Trophoblast cell (in vitro differentiated cells and primary cell): ENCODE data around the gene DUOXA1.

ENCODE experiments used
- DNase-seq, 2 donors: peaks; one replicate each; pipeline ENCODE4 v3.0.0-alpha.2; 2016
- H2AFZ ChIP-seq: 2 replicates; pipeline ENCODE4 v1.6.1; 2013; ENCODE audit warnings: low read length, moderate library complexity, mild to moderate bottlenecking; ENCODE audit not compliant: insufficient read depth, poor library complexity
- H2AK5ac ChIP-seq: 2 replicates; pipeline ENCODE4 v1.6.1; 2013; ENCODE audit warnings: mild to moderate bottlenecking, low read length
- H2BK120ac ChIP-seq: 2 replicates; pipeline ENCODE4 v1.6.1; 2013; ENCODE audit warnings: low read length, mild to moderate bottlenecking, moderate library complexity; ENCODE audit not compliant: insufficient read depth, poor library complexity
- H2BK12ac ChIP-seq: 2 replicates; pipeline ENCODE4 v1.6.1; 2013; ENCODE audit warnings: mild to moderate bottlenecking, low read length, moderate library complexity
- H2BK5ac ChIP-seq: 2 replicates; pipeline ENCODE4 v1.6.1; 2013; ENCODE audit warnings: low read length, low read depth, moderate library complexity, mild to moderate bottlenecking; ENCODE audit not compliant: poor library complexity
- H3K14ac ChIP-seq: 2 replicates; pipeline ENCODE4 v1.6.1; 2013; ENCODE audit warnings: mild to moderate bottlenecking, low read length
- H3K18ac ChIP-seq: 2 replicates; pipeline ENCODE4 v1.6.1; 2013; ENCODE audit warnings: mild to moderate bottlenecking, low read length
- H3K23ac ChIP-seq: 2 replicates; pipeline ENCODE4 v1.6.1; 2013; ENCODE audit warnings: low read length
- H3K27ac ChIP-seq: 2 replicates; pipeline ENCODE4 v1.5.1; 2013; ENCODE audit warnings: low read depth, mild to moderate bottlenecking, inconsistent platforms, low read length, moderate library complexity
- H3K27me3 ChIP-seq: 2 replicates; pipeline ENCODE4 v1.6.1; 2013; ENCODE audit warnings: inconsistent platforms, mild to moderate bottlenecking, low read length, moderate library complexity; ENCODE audit not compliant: insufficient read depth
- H3K36me3 ChIP-seq, 2 experiments: 1 replicate in 1 of 2; 2 replicates in 1 of 2; pipeline ENCODE4 v1.6.1; 2013; ENCODE audit warnings: low read length in 2 of 2, mild to moderate bottlenecking in 2 of 2, moderate library complexity in 1 of 2; ENCODE audit not compliant: insufficient read depth in 2 of 2, control insufficient read depth in 1 of 2
- H3K4ac ChIP-seq: 2 replicates; pipeline ENCODE4 v1.6.1; 2013; ENCODE audit warnings: low read depth, mild to moderate bottlenecking, low read length, moderate library complexity
- H3K4me1 ChIP-seq, 2 experiments: 1 replicate in 1 of 2; 2 replicates in 1 of 2; pipeline ENCODE4 v1.6.1; 2013; ENCODE audit warnings: low read length in 2 of 2, mild to moderate bottlenecking in 2 of 2, moderate library complexity in 1 of 2; ENCODE audit not compliant: insufficient read depth in 2 of 2, control insufficient read depth in 1 of 2
- H3K4me2 ChIP-seq: 2 replicates; pipeline ENCODE4 v1.6.1; 2013; ENCODE audit warnings: inconsistent platforms, mild to moderate bottlenecking, low read length, moderate library complexity
- H3K4me3 ChIP-seq: 2 replicates; pipeline ENCODE4 v1.5.1; 2013; ENCODE audit warnings: mild to moderate bottlenecking, low read depth, low read length, inconsistent platforms
- H3K79me1 ChIP-seq: one replicate; pipeline ENCODE4 v1.6.1; 2013; ENCODE audit warnings: low read length
- H3K79me2 ChIP-seq: 2 replicates; pipeline ENCODE4 v1.6.1; 2013; ENCODE audit warnings: low read length, mild to moderate bottlenecking; ENCODE audit not compliant: control insufficient read depth, insufficient read depth, poor library complexity
- H3K9ac ChIP-seq: 2 replicates; pipeline ENCODE4 v1.6.1; 2013; ENCODE audit warnings: mild to moderate bottlenecking, low read length
- H3K9me3 ChIP-seq: 2 replicates; pipeline ENCODE4 v1.6.1; 2013; ENCODE audit warnings: low read depth, mild to moderate bottlenecking, control low read depth, inconsistent platforms, low read length; ENCODE audit not compliant: insufficient read depth
- H4K12ac ChIP-seq: 2 replicates; pipeline ENCODE4 v1.6.1; 2013; ENCODE audit warnings: low read depth, mild to moderate bottlenecking, low read length, moderate library complexity
- H4K8ac ChIP-seq: 2 replicates; pipeline ENCODE4 v1.6.1; 2013; ENCODE audit warnings: low read depth, mild to moderate bottlenecking, low read length, moderate library complexity
- H4K91ac ChIP-seq: one replicate; pipeline ENCODE4 v1.6.1; 2013; ENCODE audit warnings: low read depth, mild to moderate bottlenecking, low read length, moderate library complexity
- WGBS: extraction: QIAGEN DNeasy Blood & Tissue Kit; methylation state at CpG from one replicate; pipeline ENCODE4 v1.1.7; 2013; ENCODE audit warnings: missing lambda C conversion rate; ENCODE audit not compliant: insufficient read length, insufficient coverage; ENCODE audit errors: extremely low coverage; 5-methylcytosine and 5-hydroxymethylcytosine counted together

DUOXA1 gene

DNA sequence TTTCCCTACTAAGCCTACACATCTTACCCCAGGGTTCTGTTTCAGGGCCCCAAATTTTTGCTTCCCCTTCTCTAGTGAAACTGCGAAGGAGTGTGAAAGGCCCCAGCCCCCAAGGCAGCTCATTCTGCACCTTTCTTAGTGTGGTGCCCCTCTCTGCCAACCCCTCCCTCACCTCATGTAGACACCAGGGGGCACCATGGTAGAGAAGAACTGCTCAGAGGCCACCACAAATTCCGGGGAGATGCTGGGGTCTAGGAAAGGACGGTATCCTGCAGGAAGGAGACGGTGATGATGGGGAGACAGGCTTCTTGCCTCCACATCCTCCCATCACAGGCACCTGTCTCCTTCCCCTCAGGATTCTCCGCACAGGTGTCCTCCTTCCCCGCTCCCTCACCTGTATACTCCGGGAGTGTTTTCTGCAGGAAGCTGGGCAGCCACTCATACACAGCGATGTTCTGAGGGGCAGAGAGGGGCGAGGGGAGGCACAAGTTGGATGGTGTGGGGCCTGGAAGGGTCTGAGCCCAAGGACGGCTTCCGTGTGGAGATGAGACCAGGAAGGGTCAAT is 19.3 kb downstream of the DUOXA1 start:
- no peak overlapping the region for H2BK12ac ChIP-seq
- H3K18ac ChIP-seq = no peak overlapping the region
- WGBS = no CpG with 5 or more reads among the region's 11 CpGs
- no peak overlapping the region for H3K4me3 ChIP-seq
- H4K8ac ChIP-seq = no peak overlapping the region
- no peak overlapping the region for H2BK120ac ChIP-seq
- H3K4ac ChIP-seq = no peak overlapping the region
- H4K91ac ChIP-seq = no peak overlapping the region
- peaks cover 56% of the 10 kb centered on the region for H3K27me3 ChIP-seq
- H3K23ac ChIP-seq = no peak overlapping the region
- H3K79me2 ChIP-seq = no peaks in the 10 kb centered on the region
- no peaks in the 10 kb centered on the region for H3K79me1 ChIP-seq
- H3K4me2 ChIP-seq = no peak overlapping the region
- H3K9me3 ChIP-seq = peaks cover 2% of the 10 kb centered on the region
- no peak overlapping the region for H3K9ac ChIP-seq
- H3K14ac ChIP-seq = no peak overlapping the region
- no peak for DNase-seq
- no peaks in the 10 kb centered on the region for H3K36me3 ChIP-seq
- H3K4me1 ChIP-seq = no peaks in the 10 kb centered on the region
- H2AK5ac ChIP-seq = no peak overlapping the region
- no peak overlapping the region for H2AFZ ChIP-seq
- H2BK5ac ChIP-seq = no peak overlapping the region
- H3K27ac ChIP-seq = no peak overlapping the region
- no peak overlapping the region for H4K12ac ChIP-seq

DNA sequence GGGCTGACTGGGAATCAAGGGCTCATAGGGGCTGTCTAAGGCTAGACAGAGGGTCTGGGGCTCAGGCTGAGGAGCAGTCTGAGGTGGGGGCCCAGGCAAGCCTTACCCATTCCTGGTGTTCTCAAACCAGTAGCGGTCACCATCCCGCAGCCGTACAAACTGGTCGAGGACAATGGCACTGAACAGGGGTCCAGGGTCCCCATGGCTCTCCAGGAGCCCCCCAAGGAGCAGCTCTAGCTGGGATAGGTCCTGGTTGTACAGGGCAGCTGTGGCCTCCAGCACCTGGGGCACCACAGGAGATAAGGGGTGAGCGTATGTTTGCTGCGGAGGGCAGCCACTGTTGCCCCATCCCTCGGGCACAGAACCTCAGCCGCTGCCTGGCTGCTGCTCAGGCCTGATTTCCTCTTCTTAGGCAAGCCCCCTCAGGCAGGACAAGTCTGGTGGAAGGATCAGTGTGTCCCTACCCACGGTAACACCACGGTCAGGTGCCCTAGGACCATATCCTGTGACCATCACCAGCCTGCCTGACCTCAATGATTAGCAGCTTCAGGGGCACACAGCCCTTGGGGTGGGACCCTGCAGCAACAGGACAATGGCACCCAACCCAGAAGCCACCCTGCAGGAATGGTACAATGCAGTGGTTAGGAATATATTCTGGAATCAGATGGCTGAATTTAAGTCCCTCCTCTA is 21.6 kb downstream of the DUOXA1 start:
- Histone ChIP-seq H2AK5ac (no peak overlapping the region), H3K18ac (no peak overlapping the region), H3K27ac (no peak overlapping the region), H3K79me2 (no peaks in the 10 kb centered on the region), H2BK5ac (no peak overlapping the region), H3K4me2 (no peak overlapping the region), H3K9me3 (peaks cover 2% of the 10 kb centered on the region), H3K79me1 (no peaks in the 10 kb centered on the region), H2BK12ac (no peak overlapping the region), H4K8ac (no peak overlapping the region), H2BK120ac (no peak overlapping the region), H3K4me3 (no peak overlapping the region), H3K36me3 (no peaks in the 10 kb centered on the region), H3K9ac (no peak overlapping the region), H4K91ac (no peak overlapping the region), H3K23ac (no peak overlapping the region), H3K4me1 (no peaks in the 10 kb centered on the region), H4K12ac (no peak overlapping the region), H3K4ac (no peak overlapping the region), H3K27me3 (peaks cover 33% of the 10 kb centered on the region), H2AFZ (no peak overlapping the region), H3K14ac (no peak overlapping the region)
- WGBS = no CpG with 5 or more reads among the region's 10 CpGs
- no peak for DNase-seq

DNA sequence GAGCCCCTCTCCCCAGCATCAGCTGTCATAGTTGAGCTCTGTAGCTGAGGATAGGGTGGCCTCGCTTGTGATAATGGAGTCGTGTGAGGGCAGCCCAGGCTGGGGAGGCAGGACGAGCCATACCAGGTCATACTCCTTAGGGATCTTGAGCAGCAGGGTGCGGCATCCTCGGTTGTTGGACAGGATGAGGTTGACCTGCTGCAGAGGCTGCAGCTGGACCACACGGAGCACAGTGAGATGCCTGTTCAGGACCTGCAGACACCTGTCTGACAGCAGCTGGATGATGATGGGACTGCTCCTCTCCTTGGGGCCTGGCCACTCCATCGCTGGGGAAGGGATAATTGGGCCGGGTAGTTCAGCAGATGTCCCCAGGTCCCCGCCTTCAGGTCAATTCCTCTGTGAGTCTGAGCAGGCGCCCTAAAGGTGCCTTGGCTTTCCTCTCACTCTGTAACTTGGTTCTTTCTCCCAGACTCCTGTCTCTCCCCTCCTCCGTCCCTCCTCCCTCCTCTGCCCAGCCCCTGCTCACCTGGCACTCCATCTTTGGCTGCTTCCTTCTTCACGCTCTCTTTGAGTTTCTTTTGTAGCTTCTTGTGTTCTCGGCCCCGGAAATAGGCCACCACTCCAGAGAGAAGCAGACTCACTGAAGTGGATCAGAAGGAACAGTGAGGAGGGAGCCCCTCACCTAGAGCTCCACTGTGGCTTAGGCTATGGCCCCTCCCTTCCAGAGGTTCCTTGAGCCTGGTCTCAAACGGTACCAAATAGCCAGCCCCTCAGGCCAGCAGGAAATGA is 23.5 kb downstream of the DUOXA1 start:
- peaks cover 14% of the 10 kb centered on the region for H3K27me3 ChIP-seq
- DNase-seq = no peak
- H3K27ac ChIP-seq = no peak overlapping the region
- H3K14ac ChIP-seq = no peak overlapping the region
- no peak overlapping the region for H3K9ac ChIP-seq
- no peaks in the 10 kb centered on the region for H3K79me1 ChIP-seq
- no CpG with 5 or more reads among the region's 15 CpGs for WGBS
- no peak overlapping the region for H2BK5ac ChIP-seq
- H3K18ac ChIP-seq = no peak overlapping the region
- no peak overlapping the region for H3K4ac ChIP-seq
- peaks cover 3% of the 10 kb centered on the region for H3K9me3 ChIP-seq
- H3K36me3 ChIP-seq = no peaks in the 10 kb centered on the region
- no peak overlapping the region for H2AFZ ChIP-seq
- no peak overlapping the region for H4K12ac ChIP-seq
- no peak overlapping the region for H3K4me3 ChIP-seq
- no peak overlapping the region for H3K4me2 ChIP-seq
- no peak overlapping the region for H2BK12ac ChIP-seq
- H4K91ac ChIP-seq = no peak overlapping the region
- H2AK5ac ChIP-seq = no peak overlapping the region
- no peak overlapping the region for H2BK120ac ChIP-seq
- H4K8ac ChIP-seq = no peak overlapping the region
- H3K79me2 ChIP-seq = no peaks in the 10 kb centered on the region
- H3K23ac ChIP-seq = no peak overlapping the region
- H3K4me1 ChIP-seq = no peaks in the 10 kb centered on the region

DNA sequence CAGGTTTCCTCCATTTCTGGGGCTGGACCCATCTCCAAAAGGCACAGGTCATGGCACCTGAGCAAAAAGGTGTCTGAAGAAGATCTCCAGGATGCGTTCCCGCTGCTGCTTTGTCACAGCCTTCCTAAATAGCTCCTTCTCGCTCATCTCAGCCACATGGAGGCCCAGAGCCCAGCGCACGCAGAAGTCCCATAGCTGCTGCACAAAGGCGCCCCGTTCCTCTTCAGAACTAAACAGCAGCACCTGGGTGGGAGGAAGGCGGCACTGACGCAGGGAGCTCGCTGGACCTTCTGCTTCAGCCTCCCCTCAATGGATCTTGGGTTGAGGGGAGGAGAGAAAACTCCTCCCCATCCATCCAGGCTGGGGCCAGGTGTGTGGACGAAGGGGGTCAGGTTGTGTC is 24.1 kb downstream of the DUOXA1 start:
- H2BK120ac ChIP-seq = no peak overlapping the region
- H3K79me2 ChIP-seq = no peaks in the 10 kb centered on the region
- H4K8ac ChIP-seq = no peak overlapping the region
- H3K23ac ChIP-seq = no peak overlapping the region
- no peak overlapping the region for H4K91ac ChIP-seq
- WGBS = no CpG with 5 or more reads among the region's 11 CpGs
- peaks cover 14% of the 10 kb centered on the region for H3K27me3 ChIP-seq
- H3K9ac ChIP-seq = no peak overlapping the region
- no peak overlapping the region for H2AK5ac ChIP-seq
- H2BK12ac ChIP-seq = no peak overlapping the region
- no peak overlapping the region for H3K4me3 ChIP-seq
- H3K4me2 ChIP-seq = no peak overlapping the region
- peaks cover 3% of the 10 kb centered on the region for H3K9me3 ChIP-seq
- H3K36me3 ChIP-seq = no peaks in the 10 kb centered on the region
- no peak for DNase-seq
- no peak overlapping the region for H3K4ac ChIP-seq
- no peaks in the 10 kb centered on the region for H3K4me1 ChIP-seq
- H2AFZ ChIP-seq = no peak overlapping the region
- no peak overlapping the region for H2BK5ac ChIP-seq
- H3K27ac ChIP-seq = no peak overlapping the region
- H3K79me1 ChIP-seq = no peaks in the 10 kb centered on the region
- H4K12ac ChIP-seq = no peak overlapping the region
- H3K18ac ChIP-seq = no peak overlapping the region
- no peak overlapping the region for H3K14ac ChIP-seq
